ENCODE results near the gene PTPRA. TPM values are rescaled to one million over a fixed set of nuclear protein-coding genes. Genes with fewer than 3 reads are reported as not detected.

Gene PTPRA
- total and polyA plus RNA-seq, 2 of the 8 experiments (the other 6 are each of a cell fraction or from before 2014, with no cell fraction given): 47.7 to 51.3 TPM

GRCh38 chr20:2858591-2858990, 14.7 kb upstream of the PTPRA start (continued):
- TF ChIP-seq HDAC2 (IDR thresholded peaks at IDR 0.05; ENCODE audit: borderline replicate concordance in 1 of 2, low read depth in 2 of 2, low read length in 2 of 2) (no peak), SP2 (IDR thresholded peaks at IDR 0.05; ENCODE audit: low read length) (no peak), KDM5A (IDR thresholded peaks at IDR 0.05; ENCODE audit: low read length) (no peak), NRF1 (IDR thresholded peaks at IDR 0.05; ENCODE audit: low read depth, low read length) (no peak), ZNF274 (IDR thresholded peaks at IDR 0.05; ENCODE audit: borderline replicate concordance, extremely low read depth, low read length) (no peak)
